Nephron (organoid): Measurements from ENCODE around the gene EFR3B.
A peak's percentile ranks its signal among the peaks of the same experiment; 100 is the strongest.
"Not testable (repeated sequence)": the region's sequence is repeated elsewhere in the genome, so short reads cannot be mapped to it uniquely, and the experiment has no call there.

ENCODE experiments used
- H3K27ac Mint-ChIP-seq, 3 experiments: 2 replicates each; pipeline ENCODE4 v1.8.0; 2020; ENCODE audit warnings: mixed read lengths in 3 of 3, mild to moderate bottlenecking in 2 of 3, moderate library complexity in 1 of 3
- H3K27me3 Mint-ChIP-seq: 2 replicates; pipeline ENCODE4 v1.8.0; 2021; ENCODE audit warnings: low read depth, mild to moderate bottlenecking, moderate library complexity, mixed read lengths
- H3K36me3 Mint-ChIP-seq: 2 replicates; pipeline ENCODE4 v1.8.0; 2020; ENCODE audit warnings: low read depth, mixed read lengths
- H3K4me1 Mint-ChIP-seq: 2 replicates; pipeline ENCODE4 v1.8.0; 2020; ENCODE audit warnings: mixed read lengths
- H3K4me3 Mint-ChIP-seq, 3 experiments: 2 replicates each; pipeline ENCODE4 v1.8.0; 2020; ENCODE audit warnings: mild to moderate bottlenecking in 3 of 3, mixed read lengths in 3 of 3, moderate library complexity in 2 of 3
- H3K9me3 Mint-ChIP-seq: 2 replicates; pipeline ENCODE4 v1.8.0; 2020; ENCODE audit warnings: mixed read lengths
- CTCF ChIP-seq, 3 experiments: fragments of 200-600 bp; sonication (generic); IDR thresholded peaks; one replicate each; pipeline ENCODE4 v1.5.0; 2021; ENCODE audit warnings: antibody characterized with exemption in 3 of 3; ENCODE audit not compliant: unreplicated experiment in 3 of 3

The EFR3B gene, protein sequence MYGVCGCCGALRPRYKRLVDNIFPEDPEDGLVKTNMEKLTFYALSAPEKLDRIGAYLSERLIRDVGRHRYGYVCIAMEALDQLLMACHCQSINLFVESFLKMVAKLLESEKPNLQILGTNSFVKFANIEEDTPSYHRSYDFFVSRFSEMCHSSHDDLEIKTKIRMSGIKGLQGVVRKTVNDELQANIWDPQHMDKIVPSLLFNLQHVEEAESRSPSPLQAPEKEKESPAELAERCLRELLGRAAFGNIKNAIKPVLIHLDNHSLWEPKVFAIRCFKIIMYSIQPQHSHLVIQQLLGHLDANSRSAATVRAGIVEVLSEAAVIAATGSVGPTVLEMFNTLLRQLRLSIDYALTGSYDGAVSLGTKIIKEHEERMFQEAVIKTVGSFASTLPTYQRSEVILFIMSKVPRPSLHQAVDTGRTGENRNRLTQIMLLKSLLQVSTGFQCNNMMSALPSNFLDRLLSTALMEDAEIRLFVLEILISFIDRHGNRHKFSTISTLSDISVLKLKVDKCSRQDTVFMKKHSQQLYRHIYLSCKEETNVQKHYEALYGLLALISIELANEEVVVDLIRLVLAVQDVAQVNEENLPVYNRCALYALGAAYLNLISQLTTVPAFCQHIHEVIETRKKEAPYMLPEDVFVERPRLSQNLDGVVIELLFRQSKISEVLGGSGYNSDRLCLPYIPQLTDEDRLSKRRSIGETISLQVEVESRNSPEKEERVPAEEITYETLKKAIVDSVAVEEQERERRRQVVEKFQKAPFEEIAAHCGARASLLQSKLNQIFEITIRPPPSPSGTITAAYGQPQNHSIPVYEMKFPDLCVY

GRCh38 chr2:25041928-25042320 lies at the start of gene EFR3B:
EFR3B (plus strand) TSS chr2:25042076; CDS start chr2:25042313, 237 bp downstream.
- Mint-ChIP-seq H3K4me3 (peak within 1 kb of the TSS; percentile 91 to 93 (median 92)), H3K36me3 (no peaks in the 10 kb centered on the region), H3K9me3 (no peaks in the 10 kb centered on the region), H3K4me1 (peaks cover 25% of the 10 kb centered on the region), H3K27ac (peak within 1 kb of the TSS; percentile 78 to 87 (median 81)), H3K27me3 (peaks cover 35% of the 10 kb centered on the region)
- no peak for TF ChIP-seq CTCF (IDR thresholded peaks at IDR 0.05; ENCODE audit: unreplicated experiment in 3 of 3)

DNA sequence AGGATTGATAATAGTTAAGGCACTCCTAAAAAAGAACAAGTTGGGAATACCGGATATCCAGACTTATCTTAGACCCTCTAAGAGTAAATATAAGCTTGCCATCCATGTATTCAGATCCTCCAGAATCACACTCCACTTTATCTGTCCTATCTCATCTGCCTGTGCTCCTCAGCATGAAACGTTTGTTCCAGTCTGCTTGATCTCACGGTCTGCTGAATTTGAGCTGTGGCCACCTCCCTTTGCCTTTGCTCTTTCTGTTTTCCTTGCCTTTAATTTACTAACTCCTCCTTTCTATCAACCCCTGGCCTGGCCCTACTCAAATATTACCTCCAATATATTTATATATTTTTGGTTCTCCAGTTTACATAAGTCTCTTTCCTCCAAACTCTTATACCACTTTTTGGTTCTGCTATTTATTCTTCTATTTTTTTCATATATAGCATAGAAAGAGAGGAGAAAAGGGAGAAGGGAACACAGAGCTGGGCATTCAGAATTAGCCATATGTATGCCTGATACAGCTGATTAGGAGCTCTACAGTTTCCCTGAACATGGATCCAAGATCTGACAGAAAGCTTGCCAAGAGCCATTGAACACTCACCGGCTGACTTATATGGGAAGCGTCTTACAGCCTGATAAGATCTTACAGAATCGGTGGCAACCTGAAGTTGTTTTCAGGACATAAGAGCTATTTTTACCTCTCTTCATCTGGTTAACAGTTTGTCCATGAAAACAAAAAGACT lies 48.3 kb upstream of the EFR3B start:
- Mint-ChIP-seq H3K27me3 (peaks cover 3% of the 10 kb centered on the region), H3K4me1 (peaks cover 10% of the 10 kb centered on the region), H3K36me3 (no peaks in the 10 kb centered on the region), H3K9me3 (peaks cover 7% of the 10 kb centered on the region), H3K4me3 (no peak overlapping the region), H3K27ac (peak overlapping the region in 2 of 3 experiments; percentile 1 to 3)
- TF ChIP-seq CTCF (IDR thresholded peaks at IDR 0.05; ENCODE audit: unreplicated experiment in 3 of 3) = no peak

DNA sequence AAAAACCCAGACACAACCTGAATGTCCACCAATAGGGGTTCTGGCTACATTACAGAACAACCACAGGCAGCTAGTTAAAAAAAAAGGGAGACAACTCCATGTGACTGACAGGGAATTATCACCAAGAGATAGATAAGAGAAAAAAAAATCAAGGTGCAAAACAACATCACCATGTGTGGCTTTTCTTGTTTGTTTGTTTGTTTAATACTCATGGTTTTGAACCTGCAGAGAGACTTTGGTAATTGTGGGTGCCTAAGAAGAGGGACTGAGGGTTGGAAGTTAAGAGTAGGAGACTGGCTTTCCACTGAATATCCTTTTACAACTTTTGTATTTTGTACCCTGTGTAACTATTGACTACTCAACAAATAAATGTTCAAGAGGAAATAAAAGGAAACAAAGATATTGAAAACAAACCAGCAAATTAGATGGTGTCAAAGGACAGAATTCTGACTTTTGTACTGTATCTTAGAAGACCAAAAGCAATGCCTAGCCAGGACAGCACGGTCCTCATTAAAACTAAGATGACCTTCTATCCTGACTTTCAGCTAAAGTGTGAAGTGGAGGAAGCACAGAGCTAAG lies 47.6 kb upstream of the EFR3B start:
- TF ChIP-seq CTCF (IDR thresholded peaks at IDR 0.05; ENCODE audit: unreplicated experiment in 3 of 3) = no peak
- no peaks in the 10 kb centered on the region for H3K36me3 Mint-ChIP-seq
- no peak overlapping the region for H3K4me3 Mint-ChIP-seq

GRCh38 chr2:24999097-24999496 lies 42.8 kb upstream of the EFR3B start:
- H3K36me3 Mint-ChIP-seq, H3K27me3 Mint-ChIP-seq, H3K27ac Mint-ChIP-seq, H3K4me3 Mint-ChIP-seq, H3K9me3 Mint-ChIP-seq: not testable (repeated sequence)
- H3K4me1 Mint-ChIP-seq = peaks cover 27% of the 10 kb centered on the region

More for the DNA sequence above, 47.6 kb upstream of the EFR3B start:
- Mint-ChIP-seq H3K27ac (peak overlapping the region in 2 of 3 experiments; percentile 1 to 3), H3K27me3 (peaks cover 3% of the 10 kb centered on the region), H3K9me3 (peaks cover 5% of the 10 kb centered on the region), H3K4me1 (peaks cover 10% of the 10 kb centered on the region)

DNA sequence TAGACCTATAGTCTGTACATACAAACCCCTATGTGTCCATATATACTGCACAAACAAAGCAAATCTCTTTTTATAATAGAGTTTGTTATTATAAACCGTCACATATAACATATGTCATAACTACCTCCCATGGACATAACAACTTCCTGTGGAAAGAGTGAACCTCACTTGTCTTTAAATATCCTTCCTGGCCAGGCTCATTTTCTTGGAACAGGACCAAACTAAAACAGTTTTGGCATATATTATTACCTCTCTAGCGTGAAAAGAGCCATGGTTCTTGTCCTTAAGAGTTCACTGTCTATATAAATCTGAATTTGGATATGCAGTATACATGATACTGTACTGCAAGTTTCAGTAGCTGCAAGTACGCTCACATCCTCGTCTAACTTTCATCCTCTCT lies 41.8 kb upstream of the EFR3B start:
- TF ChIP-seq CTCF (IDR thresholded peaks at IDR 0.05; ENCODE audit: unreplicated experiment in 3 of 3) = no peak
- peaks cover 26% of the 10 kb centered on the region for H3K4me1 Mint-ChIP-seq
- no peaks in the 10 kb centered on the region for H3K9me3 Mint-ChIP-seq
- peak overlapping the region; percentile 41 to 85 (median 74) for H3K27ac Mint-ChIP-seq
- peaks cover 7% of the 10 kb centered on the region for H3K27me3 Mint-ChIP-seq
- peak overlapping the region in 1 of 3 experiments; percentile 8 for H3K4me3 Mint-ChIP-seq
- H3K36me3 Mint-ChIP-seq = no peaks in the 10 kb centered on the region
